ENCODE results near the gene CAMK1.

DNA sequence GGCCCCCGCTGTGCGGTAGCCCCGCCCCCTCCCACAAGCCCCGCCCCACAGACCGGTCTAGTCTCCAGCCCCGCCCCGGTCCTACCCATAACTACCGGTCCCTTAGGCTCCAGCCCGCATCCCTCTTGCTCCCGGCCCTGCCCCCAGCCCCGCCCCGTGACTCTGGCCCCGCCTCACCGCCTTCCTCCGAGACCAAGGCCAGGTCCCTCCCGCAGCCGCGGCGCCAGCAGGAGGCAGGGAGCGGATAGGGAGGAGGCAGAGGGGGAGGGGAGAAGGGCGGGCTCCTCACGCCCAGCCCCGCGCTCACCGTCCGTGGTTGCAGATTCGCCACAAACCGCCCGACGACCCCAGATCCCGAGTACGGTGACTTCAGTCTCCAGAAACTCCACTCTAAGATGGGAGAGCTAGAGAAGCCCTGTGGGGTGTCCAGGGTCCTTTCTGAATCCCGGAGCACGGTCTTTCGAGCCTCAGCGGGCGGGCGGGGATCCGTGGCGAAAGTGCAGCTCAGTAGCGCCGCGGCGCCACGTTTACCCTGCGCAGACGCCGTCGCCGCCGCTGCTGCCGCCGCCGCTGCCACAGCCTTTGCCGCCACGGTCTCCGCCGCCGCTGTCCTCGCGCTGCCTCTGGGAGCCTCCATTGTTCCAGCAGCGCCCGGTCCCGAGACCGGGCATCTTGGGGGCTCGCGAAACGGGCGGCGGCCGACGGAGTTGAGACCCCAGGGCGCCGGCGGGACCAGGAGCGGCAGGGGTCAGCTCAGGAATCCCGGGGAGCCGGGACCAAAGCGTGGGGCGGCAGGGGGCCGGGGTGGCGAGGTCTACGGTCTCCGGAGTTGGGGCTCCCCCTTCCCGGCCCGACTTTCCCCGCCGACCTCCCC lies 38.3 kb downstream of the CAMK1 start, which contains the start of gene BRPF1:
- peak; percentile 85; the same call in 1 of the 2 replicates for TF ChIP-seq POLR2A (IDR thresholded peaks at IDR 0.05; ENCODE audit: low read depth, low read length)
- TF ChIP-seq POLR2AphosphoS5 (IDR thresholded peaks at IDR 0.05; ENCODE audit: low read depth, low read length), result peak; percentile 64
- TF ChIP-seq TAF1 (IDR thresholded peaks at IDR 0.05; ENCODE audit: borderline replicate concordance, low read depth, low read length), result no peak

Data from GM12892 (cell line).